CD1c-positive myeloid dendritic cell (primary cell): ENCODE measurements around the gene OR10S1.
"Not testable (repeated sequence)": the region's sequence is repeated elsewhere in the genome, so short reads cannot be mapped to it uniquely, and the experiment has no call there.

Experiments
- DNase-seq: peaks from one replicate; pipeline ENCODE4 v3.0.0-alpha.2; 2016; ENCODE audit errors: extremely low spot score

Gene OR10S1

GRCh38 chr11:123977731-123978347 is at the start of gene OR10S1:
TSS of gene OR10S1 (minus strand) at chr11:123977781. CDS start at chr11:123977664, 117 bp downstream.
- no peak for DNase-seq

GRCh38 chr11:124026498-124026897 is 48.9 kb upstream of the OR10S1 start, which contains the start of gene OR10G8:
TSS of gene OR10G8 (plus strand) at chr11:124026798. CDS start at chr11:124029623, 2,825 bp downstream.
- no peak for DNase-seq

GRCh38 chr11:124015837-124016236 is 38.3 kb upstream of the OR10S1 start:
- not testable (repeated sequence) for DNase-seq

- no peak for DNase-seq
These were observed 35.1 kb upstream of the OR10S1 start, which contains the start of gene OR10G4 for GRCh38 chr11:124012697-124013096. TSS of gene OR10G4 (plus strand) at chr11:124012997. CDS start at chr11:124015575, 2,578 bp downstream.

- DNase-seq, result no peak
These were observed 17.5 kb upstream of the OR10S1 start, which contains the start of gene OR10G6 for GRCh38 chr11:123995119-123995518. TSS of gene OR10G6 (minus strand) at chr11:123995161. CDS start at chr11:123995161, 0 bp downstream.

GRCh38 chr11:123979311-123979710 is 1.7 kb upstream of the OR10S1 start:
- no peak for DNase-seq

- DNase-seq, result no peak
These were observed 616 bp downstream of the OR10S1 start for GRCh38 chr11:123976770-123977560.

- no peak for DNase-seq
These were observed 3.8 kb downstream of the OR10S1 start for GRCh38 chr11:123973816-123974215.

- no peak for DNase-seq
These were observed 20.8 kb downstream of the OR10S1 start for GRCh38 chr11:123956752-123957151.

GRCh38 chr11:123945132-123945531 is 32.4 kb downstream of the OR10S1 start:
- DNase-seq, result no peak

- no peak for DNase-seq
These were observed 33.8 kb downstream of the OR10S1 start, which contains the start of gene OR6T1 for GRCh38 chr11:123943738-123944137. TSS of gene OR6T1 (minus strand) at chr11:123943838. CDS start at chr11:123943838, 0 bp downstream.

- DNase-seq, result no peak
These were observed 35.2 kb downstream of the OR10S1 start for GRCh38 chr11:123942413-123942812.

- no peak for DNase-seq
These were observed 38.3 kb downstream of the OR10S1 start, which contains the start of gene OR4D5 for GRCh38 chr11:123939317-123939716. TSS of gene OR4D5 (plus strand) at chr11:123939617. CDS start at chr11:123939617, 0 bp downstream.
